ENCODE results near the gene TEX2. TPM values are rescaled to one million over a fixed set of nuclear protein-coding genes. Genes with fewer than 3 reads are reported as not detected.
"Not testable (repeated sequence)": the region's sequence is repeated elsewhere in the genome, so short reads cannot be mapped to it uniquely, and the experiment has no call there.

Gene TEX2
- total and polyA plus RNA-seq, 3 experiments from 2014 or later: 6.5 to 22.0 (median 21.9) TPM

- H3K4me1 Mint-ChIP-seq: peaks cover 1 to 10% (median 8%) of the 10 kb centered on the region in 3 donors
- CTCF ChIA-PET: no interaction called here
- no peaks in the 10 kb centered on the region for H3K9me3 ChIP-seq (ENCODE audit: low read length)
- H3K4me1 ChIP-seq (ENCODE audit: insufficient read depth, low read length): no peaks in the 10 kb centered on the region
- H3K36me3 Mint-ChIP-seq: peaks cover 8 to 30% (median 10%) of the 10 kb centered on the region in 3 donors
- no peak for DNase-seq
- POLR2A ChIA-PET: no interaction called here
- H3K4me3 Mint-ChIP-seq: no peak overlapping the region
- H3K9me3 Mint-ChIP-seq: no peaks in the 10 kb centered on the region
- no peaks in the 10 kb centered on the region for H3K27me3 Mint-ChIP-seq
- peak overlapping the region in 1 of 8 donors; percentile 21 for H3K27ac Mint-ChIP-seq
- no peaks in the 10 kb centered on the region for H3K27me3 ChIP-seq (ENCODE audit: insufficient read depth, low read length, poor library complexity, severe bottlenecking)
- H3K36me3 ChIP-seq (ENCODE audit: insufficient read depth, low read length): no peaks in the 10 kb centered on the region
- no peak overlapping the region for H3K4me3 ChIP-seq (ENCODE audit: low read length)
- H3K27ac ChIP-seq (ENCODE audit: low read depth, low read length): no peak overlapping the region
These were observed 76.6 kb downstream of the TEX2 start for GRCh38 chr17:64186171-64187092.

GRCh38 chr17:64185557-64185956, 77.5 kb downstream of the TEX2 start:
- peak overlapping the region in 1 of 8 donors; percentile 6 for H3K27ac Mint-ChIP-seq
- H3K36me3 ChIP-seq (ENCODE audit: insufficient read depth, low read length); H3K27ac ChIP-seq (ENCODE audit: low read depth, low read length); H3K4me3 ChIP-seq (ENCODE audit: low read length); H3K9me3 ChIP-seq (ENCODE audit: low read length); H3K27me3 ChIP-seq (ENCODE audit: insufficient read depth, low read length, poor library complexity, severe bottlenecking); CTCF ChIA-PET; POLR2A ChIA-PET; H3K4me3 Mint-ChIP-seq; H3K9me3 Mint-ChIP-seq; DNase-seq; H3K4me1 ChIP-seq (ENCODE audit: insufficient read depth, low read length); H3K27me3 Mint-ChIP-seq: not testable (repeated sequence)
- peaks cover 1 to 10% (median 8%) of the 10 kb centered on the region in 3 donors for H3K4me1 Mint-ChIP-seq
- H3K36me3 Mint-ChIP-seq: peaks cover 8 to 25% (median 10%) of the 10 kb centered on the region in 3 donors

- H3K27me3 ChIP-seq (ENCODE audit: insufficient read depth, low read length, poor library complexity, severe bottlenecking): no peaks in the 10 kb centered on the region
- no peaks in the 10 kb centered on the region for H3K36me3 ChIP-seq (ENCODE audit: insufficient read depth, low read length)
- peaks cover 1 to 10% (median 8%) of the 10 kb centered on the region in 3 donors for H3K4me1 Mint-ChIP-seq
- no peak overlapping the region for H3K27ac ChIP-seq (ENCODE audit: low read depth, low read length)
- no peak for DNase-seq
- H3K4me3 Mint-ChIP-seq: no peak overlapping the region
- ChIA-PET POLR2A (no interaction called here), CTCF (no interaction called here)
- H3K27ac Mint-ChIP-seq: no peak overlapping the region
- no peaks in the 10 kb centered on the region for H3K9me3 ChIP-seq (ENCODE audit: low read length)
- H3K9me3 Mint-ChIP-seq: no peaks in the 10 kb centered on the region
- no peak overlapping the region for H3K4me3 ChIP-seq (ENCODE audit: low read length)
- H3K36me3 Mint-ChIP-seq: peaks cover 8 to 26% (median 10%) of the 10 kb centered on the region in 3 donors
- no peaks in the 10 kb centered on the region for H3K27me3 Mint-ChIP-seq
- no peaks in the 10 kb centered on the region for H3K4me1 ChIP-seq (ENCODE audit: insufficient read depth, low read length)
These were observed 78.0 kb downstream of the TEX2 start for GRCh38 chr17:64185101-64185500.

GRCh38 chr17:64183815-64184214, 79.2 kb downstream of the TEX2 start:
- Histone ChIP-seq H3K27me3 (ENCODE audit: insufficient read depth, low read length, poor library complexity, severe bottlenecking) (no peaks in the 10 kb centered on the region), H3K36me3 (ENCODE audit: insufficient read depth, low read length) (no peaks in the 10 kb centered on the region), H3K27ac (ENCODE audit: low read depth, low read length) (no peak overlapping the region), H3K4me3 (ENCODE audit: low read length) (no peak overlapping the region), H3K4me1 (ENCODE audit: insufficient read depth, low read length) (no peaks in the 10 kb centered on the region), H3K9me3 (ENCODE audit: low read length) (no peaks in the 10 kb centered on the region)
- ChIA-PET POLR2A (no interaction called here), CTCF (no interaction called here)
- H3K27ac Mint-ChIP-seq: peak overlapping the region in 1 of 8 donors; percentile 32
- H3K9me3 Mint-ChIP-seq: no peaks in the 10 kb centered on the region
- peaks cover 1 to 10% (median 8%) of the 10 kb centered on the region in 3 donors for H3K4me1 Mint-ChIP-seq
- peaks cover 10 to 33% (median 14%) of the 10 kb centered on the region in 3 donors for H3K36me3 Mint-ChIP-seq
- H3K4me3 Mint-ChIP-seq: no peak overlapping the region
- no peak for DNase-seq
- H3K27me3 Mint-ChIP-seq: no peaks in the 10 kb centered on the region

- H3K27me3 ChIP-seq (ENCODE audit: insufficient read depth, low read length, poor library complexity, severe bottlenecking): no peaks in the 10 kb centered on the region
- POLR2A ChIA-PET: no interaction called here
- CTCF ChIA-PET: no interaction called here
- H3K9me3 Mint-ChIP-seq: no peaks in the 10 kb centered on the region
- H3K36me3 Mint-ChIP-seq: peaks cover 13 to 28% (median 14%) of the 10 kb centered on the region in 3 donors
- H3K36me3 ChIP-seq (ENCODE audit: insufficient read depth, low read length): no peaks in the 10 kb centered on the region
- no peak for DNase-seq
- H3K9me3 ChIP-seq (ENCODE audit: low read length): no peaks in the 10 kb centered on the region
- H3K4me1 ChIP-seq (ENCODE audit: insufficient read depth, low read length): no peaks in the 10 kb centered on the region
- peaks cover 1 to 10% (median 8%) of the 10 kb centered on the region in 3 donors for H3K4me1 Mint-ChIP-seq
- peak overlapping the region in 1 of 8 donors; percentile 40 for H3K27ac Mint-ChIP-seq
- no peak overlapping the region for H3K4me3 ChIP-seq (ENCODE audit: low read length)
- H3K4me3 Mint-ChIP-seq: no peak overlapping the region
- no peaks in the 10 kb centered on the region for H3K27me3 Mint-ChIP-seq
- no peak overlapping the region for H3K27ac ChIP-seq (ENCODE audit: low read depth, low read length)
These were observed 80.6 kb downstream of the TEX2 start for GRCh38 chr17:64182325-64183012.

- Histone ChIP-seq H3K27me3 (ENCODE audit: insufficient read depth, low read length, poor library complexity, severe bottlenecking) (no peaks in the 10 kb centered on the region), H3K4me3 (ENCODE audit: low read length) (no peak overlapping the region), H3K36me3 (ENCODE audit: insufficient read depth, low read length) (no peaks in the 10 kb centered on the region), H3K27ac (ENCODE audit: low read depth, low read length) (no peak overlapping the region), H3K4me1 (ENCODE audit: insufficient read depth, low read length) (no peaks in the 10 kb centered on the region), H3K9me3 (ENCODE audit: low read length) (no peaks in the 10 kb centered on the region)
- H3K4me1 Mint-ChIP-seq: peaks cover 1 to 10% (median 8%) of the 10 kb centered on the region in 3 donors
- POLR2A ChIA-PET: no interaction called here
- CTCF ChIA-PET: interaction anchor here (1.4 kb wide), 1 partner anchor 102 kb away, joined by 3 read pairs; no protein-coding TSS in a partner anchor
- H3K27ac Mint-ChIP-seq: no peak overlapping the region
- H3K36me3 Mint-ChIP-seq: peaks cover 8 to 29% (median 16%) of the 10 kb centered on the region in 3 donors
- no peak overlapping the region for H3K4me3 Mint-ChIP-seq
- H3K27me3 Mint-ChIP-seq: no peaks in the 10 kb centered on the region
- H3K9me3 Mint-ChIP-seq: no peaks in the 10 kb centered on the region
- DNase-seq: no peak
These were observed 82.7 kb downstream of the TEX2 start for GRCh38 chr17:64180089-64181073.

GRCh38 chr17:64179024-64179423, 84.0 kb downstream of the TEX2 start:
- H3K4me3 Mint-ChIP-seq; H3K4me1 Mint-ChIP-seq; H3K4me3 ChIP-seq (ENCODE audit: low read length); DNase-seq; H3K27ac Mint-ChIP-seq; H3K9me3 ChIP-seq (ENCODE audit: low read length); H3K4me1 ChIP-seq (ENCODE audit: insufficient read depth, low read length); H3K27me3 ChIP-seq (ENCODE audit: insufficient read depth, low read length, poor library complexity, severe bottlenecking); H3K27me3 Mint-ChIP-seq; POLR2A ChIA-PET; H3K27ac ChIP-seq (ENCODE audit: low read depth, low read length); H3K36me3 ChIP-seq (ENCODE audit: insufficient read depth, low read length); H3K9me3 Mint-ChIP-seq: not testable (repeated sequence)
- CTCF ChIA-PET: interaction anchor here (1.4 kb wide), 1 partner anchor 103 kb away, joined by 3 read pairs; no protein-coding TSS in a partner anchor
- H3K36me3 Mint-ChIP-seq: peaks cover 8 to 36% (median 18%) of the 10 kb centered on the region in 3 donors

All from CD8-positive, alpha-beta memory T cell (primary cell).